IMR-90 (cell line): ENCODE data around the gene MAML2. TPM values are rescaled to one million over a fixed set of nuclear protein-coding genes. Genes with fewer than 3 reads are reported as not detected.

Experiments used
- ATAC-seq: fragments of 200-7000 bp; cut with Tn5 transposase; 2 replicates; pipeline ENCODE4 v1.9.1; 2020; ENCODE audit warnings: low read depth, mild to moderate bottlenecking, moderate library complexity
- BruUV-seq: library from RNA; stranded (reverse); fragments of 400-500 nt; replicated peaks from 2 replicates; lab custom pipeline; 2021; lab: Mats Ljungman, UMichigan
- CTCF ChIA-PET: fragments of 300-600 bp; formaldehyde crosslinking; extraction: SDS; loops from one replicate; lab custom pipeline; 2021; ENCODE audit warnings: antibody characterized with exemption; lab: Yijun Ruan, JAX
- POLR2A ChIA-PET: fragments of 300-600 bp; sonication (Branson Sonifier 250); formaldehyde crosslinking; loops from one replicate; lab custom pipeline; 2022; ENCODE audit warnings: antibody characterized with exemption; ENCODE audit not compliant: unreplicated experiment; lab: Charles Lee
- DNase-seq: peaks from one replicate; pipeline ENCODE4 v3.0.0; 2013
- H2AFZ ChIP-seq: replicated peaks from 2 replicates; pipeline ENCODE3; 2013; ENCODE audit warnings: low read length, mild to moderate bottlenecking; ENCODE audit not compliant: poor library complexity
- H2AK5ac ChIP-seq: 2 replicates; pipeline ENCODE4 v1.6.1; 2013; ENCODE audit warnings: low read depth, low read length, inconsistent platforms
- H2AK9ac ChIP-seq: replicated peaks from 2 replicates; pipeline ENCODE3; 2013; ENCODE audit warnings: mild to moderate bottlenecking, low read depth, low read length, moderate library complexity; ENCODE audit not compliant: poor library complexity
- H2BK120ac ChIP-seq: 2 replicates; pipeline ENCODE4 v1.6.1; 2013; ENCODE audit warnings: low read depth, low read length, inconsistent platforms
- H2BK15ac ChIP-seq: 3 replicates; pipeline ENCODE4 v1.6.1; 2013; ENCODE audit warnings: low read depth, low read length, inconsistent platforms
- H2BK20ac ChIP-seq: 2 replicates; pipeline ENCODE4 v1.6.1; 2013; ENCODE audit warnings: low read depth, mild to moderate bottlenecking, inconsistent platforms, low read length, moderate library complexity
- H2BK5ac ChIP-seq: 2 replicates; pipeline ENCODE4 v1.6.1; 2013; ENCODE audit warnings: mild to moderate bottlenecking, low read depth, low read length, inconsistent platforms; ENCODE audit not compliant: poor library complexity, severe bottlenecking
- H3K14ac ChIP-seq: replicated peaks from 2 replicates; pipeline ENCODE4 v1.6.1; 2013; ENCODE audit warnings: low read depth, low read length, inconsistent platforms
- H3K18ac ChIP-seq: 2 replicates; pipeline ENCODE4 v1.6.1; 2013; ENCODE audit warnings: low read depth, low read length, control low read depth
- H3K23ac ChIP-seq: 2 replicates; pipeline ENCODE4 v1.6.1; 2013; ENCODE audit warnings: low read depth, low read length, inconsistent platforms
- H3K27ac ChIP-seq: 2 replicates; pipeline ENCODE4 v1.5.1; 2013; ENCODE audit warnings: mild to moderate bottlenecking, control low read depth, low read length; ENCODE audit not compliant: insufficient read depth
- H3K27me3 ChIP-seq: 2 replicates; pipeline ENCODE4 v1.6.1; 2013; ENCODE audit warnings: low read length; ENCODE audit not compliant: control insufficient read depth, insufficient read depth
- H3K36me3 ChIP-seq: 2 replicates; pipeline ENCODE4 v1.6.1; 2013; ENCODE audit warnings: low read length, mixed read lengths; ENCODE audit not compliant: control insufficient read depth, insufficient read depth
- H3K4ac ChIP-seq: 2 replicates; pipeline ENCODE4 v1.6.1; 2013; ENCODE audit warnings: low read depth, low read length, inconsistent platforms
- H3K4me1 ChIP-seq: 2 replicates; pipeline ENCODE4 v1.6.1; 2013; ENCODE audit warnings: low read length, mixed read lengths; ENCODE audit not compliant: control insufficient read depth, insufficient read depth
- H3K4me2 ChIP-seq: 2 replicates; pipeline ENCODE4 v1.6.1; 2013; ENCODE audit warnings: low read depth, mild to moderate bottlenecking, control low read depth, low read length, moderate library complexity
- H3K4me3 ChIP-seq: 2 replicates; pipeline ENCODE4 v1.5.1; 2013; ENCODE audit warnings: low read depth, mild to moderate bottlenecking, control low read depth, low read length, moderate library complexity; ENCODE audit not compliant: insufficient read depth
- H3K56ac ChIP-seq: 2 replicates; pipeline ENCODE4 v1.6.1; 2013; ENCODE audit warnings: low read length, inconsistent platforms; ENCODE audit not compliant: insufficient read depth; ENCODE audit errors: extremely low read depth
- H3K79me1 ChIP-seq, 2 experiments: 2 replicates each; pipeline ENCODE4 v1.6.1; 2013; ENCODE audit warnings: low read length in 2 of 2, inconsistent platforms in 1 of 2, low read depth in 1 of 2
- H3K9ac ChIP-seq: 2 replicates; pipeline ENCODE4 v1.6.1; 2013; ENCODE audit warnings: low read depth, low read length, control low read depth
- H3K9me1 ChIP-seq: 2 replicates; pipeline ENCODE4 v1.6.1; 2013; ENCODE audit warnings: low read length, inconsistent platforms; ENCODE audit not compliant: insufficient read depth
- H3K9me3 ChIP-seq: 2 replicates; pipeline ENCODE4 v1.6.1; 2013; ENCODE audit warnings: low read length; ENCODE audit not compliant: control insufficient read depth, insufficient read depth
- H4K20me1 ChIP-seq: 2 replicates; pipeline ENCODE4 v1.6.1; 2013; ENCODE audit warnings: low read length, inconsistent platforms; ENCODE audit not compliant: insufficient read depth
- H4K5ac ChIP-seq: 2 replicates; pipeline ENCODE4 v1.6.1; 2013; ENCODE audit warnings: mild to moderate bottlenecking, low read depth, low read length, control low read depth
- H4K8ac ChIP-seq, 2 experiments: 2 replicates each; pipeline ENCODE4 v1.6.1; 2013; ENCODE audit warnings: low read depth in 2 of 2, low read length in 2 of 2, control low read depth in 1 of 2, inconsistent platforms in 1 of 2
- H4K91ac ChIP-seq: 2 replicates; pipeline ENCODE4 v1.6.1; 2013; ENCODE audit warnings: low read depth, low read length, inconsistent platforms; ENCODE audit not compliant: insufficient read depth
- CEBPB ChIP-seq: IDR thresholded peaks from 2 replicates; pipeline ENCODE4 v1.6.1; 2012; ENCODE audit warnings: low read depth, low read length, improper control_type of control experiment
- WGBS, 2 experiments: methylation state at CpG; one replicate each; pipeline versions ENCODE4 v1.1.5 to v1.1.7; 2013; ENCODE audit warnings: missing lambda C conversion rate in 2 of 2; ENCODE audit not compliant: insufficient read length in 1 of 2; ENCODE audit errors: extremely low coverage in 2 of 2; 5-methylcytosine and 5-hydroxymethylcytosine counted together
- dilution Hi-C: fragments of 300-500 bp; cut with HindIII; formaldehyde crosslinking; loops from one replicate; pipeline ENCODE4 v1.14.3; 2018; ENCODE audit warnings: low sequenced_read_pairs; ENCODE audit not compliant: unreplicated experiment
- in situ Hi-C: fragments of 300-500 bp; cut with MboI; formaldehyde crosslinking; loops from 3 replicates; pipeline ENCODE4 v1.14.3; 2019; ENCODE audit warnings: low sequenced_read_pairs, inconsistent platforms, mixed read lengths
- intact Hi-C: fragments of 100-400 bp; cut with micrococcal nuclease; formaldehyde crosslinking; loops from 2 replicates; pipeline ENCODE4 v1.10.0; 2022
- polyA plus RNA-seq, 3 experiments: library from polyadenylated mRNA; depleted of rRNA; stranded (reverse); fragments of >200 nt; gene quantifications; 2 replicates each; pipeline ENCODE4 v1.2.3, GENCODE V29; 2012; ENCODE audit warnings: low replicate concordance in 1 of 3
- total RNA-seq: library from RNA; depleted of rRNA; stranded (reverse); fragments of >200 nt; gene quantifications from 2 replicates; pipeline ENCODE4 v1.2.3, GENCODE V29; 2012

MAML2 gene
- total and polyA plus RNA-seq, 2 of the 4 experiments (the other 2 are of a cell fraction), result 15.0 to 19.5 TPM

DNA sequence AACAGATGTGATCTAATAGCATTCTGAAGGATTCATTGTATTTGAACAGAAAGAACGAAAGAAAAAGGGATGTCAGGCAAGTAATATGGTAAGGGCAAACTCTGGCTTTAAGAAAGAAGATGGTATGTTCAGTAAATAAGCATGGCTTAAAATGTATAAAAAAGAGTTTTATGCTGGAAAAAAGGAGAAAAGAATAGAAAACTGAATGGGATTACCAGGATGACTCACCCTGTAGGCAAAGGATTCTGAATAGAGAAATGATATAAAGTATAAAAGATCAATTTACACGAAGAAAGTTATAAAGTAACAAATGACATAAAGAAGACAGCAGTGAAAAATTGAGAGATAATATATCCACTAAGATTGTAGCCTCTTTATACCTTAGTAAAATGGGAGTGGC, 42.2 kb upstream of the MAML2 start:
- H4K5ac ChIP-seq, result no peak overlapping the region
- no peaks in the 10 kb centered on the region for H4K20me1 ChIP-seq
- no peak overlapping the region for H3K14ac ChIP-seq
- ChIA-PET POLR2A (no interaction called here), CTCF (interaction anchor here (0.9 kb wide), 1 partner anchor 299 kb away, joined by 3 read pairs; no protein-coding TSS in a partner anchor)
- H3K4me2 ChIP-seq, result no peak overlapping the region
- no peaks in the 10 kb centered on the region for H3K9me3 ChIP-seq
- H3K56ac ChIP-seq, result no peak overlapping the region
- no peak overlapping the region for H4K91ac ChIP-seq
- peaks cover 4% of the 10 kb centered on the region for H3K36me3 ChIP-seq
- ATAC-seq (no peak), DNase-seq (no peak)
- H2BK15ac ChIP-seq, result no peak overlapping the region
- 100% methylated on average over 1 of the region's 2 CpGs; no CpG with 5 or more reads in 1 of the 2 experiments for WGBS, 2 experiments
- H4K8ac ChIP-seq, result no peak overlapping the region
- no peak overlapping the region for H2BK120ac ChIP-seq
- H2BK20ac ChIP-seq, result no peak overlapping the region
- no peak overlapping the region for H2AK5ac ChIP-seq
- H3K4me3 ChIP-seq, result no peak overlapping the region
- no peak overlapping the region for H2BK5ac ChIP-seq
- no peak overlapping the region for H3K18ac ChIP-seq
- no peak overlapping the region for H2AFZ ChIP-seq
- no peaks in the 10 kb centered on the region; the same call in 1 of the 2 replicates for H3K4me1 ChIP-seq
- BruUV-seq, result no TSS peak
- no peak for TF ChIP-seq CEBPB
- no peak overlapping the region for H3K4ac ChIP-seq
- no peak overlapping the region for H3K27ac ChIP-seq
- no peak overlapping the region for H3K9ac ChIP-seq
- intact Hi-C loops (no loop called here), in situ Hi-C loops (no loop called here), dilution Hi-C loops (no loop called here)
- no peak overlapping the region for H3K23ac ChIP-seq
- H3K9me1 ChIP-seq, result no peaks in the 10 kb centered on the region
- peaks cover 22 to 31% of the 10 kb centered on the region in 2 experiments for H3K79me1 ChIP-seq
- no peaks in the 10 kb centered on the region for H3K27me3 ChIP-seq
- no peak overlapping the region for H2AK9ac ChIP-seq
